Iris pigment epithelial cell (primary cell): ENCODE results near the gene RBFOX2.
"Not testable (repeated sequence)": the region's sequence is repeated elsewhere in the genome, so short reads cannot be mapped to it uniquely, and the experiment has no call there.

Source experiments
- DNase-seq: peaks from one replicate; pipeline ENCODE4 v3.0.0-alpha.2; 2011; ENCODE audit warnings: low read depth

Gene RBFOX2

GRCh38 chr22:36028646-36029405, at the start of gene RBFOX2:
RBFOX2 (minus strand) TSS chr22:36028824; CDS start chr22:36028425, 399 bp downstream.
- peak; percentile 97 for DNase-seq

GRCh38 chr22:36077271-36077670, 48.6 kb upstream of the RBFOX2 start:
- DNase-seq = no peak

- no peak for DNase-seq
Observed at GRCh38 chr22:36075724-36076123, 47.1 kb upstream of the RBFOX2 start.

- no peak for DNase-seq
Observed at GRCh38 chr22:36075230-36075629, 46.6 kb upstream of the RBFOX2 start.

GRCh38 chr22:36073476-36073875, 44.9 kb upstream of the RBFOX2 start:
- peak; percentile 30 for DNase-seq

- not testable (repeated sequence) for DNase-seq
Observed at GRCh38 chr22:36070645-36071044, 42.0 kb upstream of the RBFOX2 start.

GRCh38 chr22:36069368-36069767, 40.7 kb upstream of the RBFOX2 start:
- DNase-seq = no peak

- no peak for DNase-seq
Observed at GRCh38 chr22:36068776-36069344, 40.2 kb upstream of the RBFOX2 start.

GRCh38 chr22:36067235-36067558, 38.6 kb upstream of the RBFOX2 start:
- DNase-seq = no peak

GRCh38 chr22:36065775-36066544, 37.3 kb upstream of the RBFOX2 start:
- DNase-seq = peak; percentile 82

GRCh38 chr22:36065462-36065774, 36.8 kb upstream of the RBFOX2 start:
- no peak for DNase-seq

- DNase-seq = no peak
Observed at GRCh38 chr22:36064358-36064757, 35.7 kb upstream of the RBFOX2 start.

GRCh38 chr22:36056980-36057379, 28.4 kb upstream of the RBFOX2 start:
- DNase-seq = peak; percentile 40

- DNase-seq = peak; percentile 25
Observed at GRCh38 chr22:36055376-36056295, 27.0 kb upstream of the RBFOX2 start.

GRCh38 chr22:36054446-36054845, 25.8 kb upstream of the RBFOX2 start:
- not testable (repeated sequence) for DNase-seq

- DNase-seq = no peak
Observed at GRCh38 chr22:36053242-36054147, 24.9 kb upstream of the RBFOX2 start.

GRCh38 chr22:36052505-36052941, 23.9 kb upstream of the RBFOX2 start:
- DNase-seq = peak; percentile 65

GRCh38 chr22:36049678-36049997, 21.0 kb upstream of the RBFOX2 start:
- DNase-seq = no peak

- peak; percentile 53 for DNase-seq
Observed at GRCh38 chr22:36048911-36049677, 20.5 kb upstream of the RBFOX2 start.

- not testable (repeated sequence) for DNase-seq
Observed at GRCh38 chr22:36044517-36044916, 15.9 kb upstream of the RBFOX2 start.
